HG02763 (cell line): Measurements from ENCODE around the gene PDE4D.
"Not testable (repeated sequence)": the region's sequence is repeated elsewhere in the genome, so short reads cannot be mapped to it uniquely, and the experiment has no call there.

Experiments
- ATAC-seq: cut with Tn5 transposase; IDR thresholded peaks from one replicate; pipeline ENCODE4 v1.9.1; 2021; ENCODE audit warnings: mild to moderate bottlenecking, moderate library complexity; ENCODE audit not compliant: unreplicated experiment

PDE4D gene

GRCh38 chr5:59748036-59748663 is 145.4 kb downstream of the PDE4D start:
- not testable (repeated sequence) for ATAC-seq

GRCh38 chr5:59746241-59746765 is 147.2 kb downstream of the PDE4D start:
- ATAC-seq = no peak

GRCh38 chr5:59745415-59745863 is 148.1 kb downstream of the PDE4D start:
- no peak for ATAC-seq

- no peak for ATAC-seq
Observed at GRCh38 chr5:59744531-59744992, 149.0 kb downstream of the PDE4D start.

- ATAC-seq = no peak
Observed at GRCh38 chr5:59741599-59741998, 151.9 kb downstream of the PDE4D start.

- ATAC-seq = no peak
Observed at GRCh38 chr5:59738024-59738423, 155.5 kb downstream of the PDE4D start.

GRCh38 chr5:59732806-59733205 is 160.7 kb downstream of the PDE4D start:
- no peak for ATAC-seq

- no peak for ATAC-seq
Observed at GRCh38 chr5:59732301-59732700, 161.2 kb downstream of the PDE4D start.

GRCh38 chr5:59731809-59732208 is 161.7 kb downstream of the PDE4D start:
- ATAC-seq = no peak

- ATAC-seq = no peak
Observed at GRCh38 chr5:59729820-59730219, 163.7 kb downstream of the PDE4D start.

GRCh38 chr5:59729357-59729756 is 164.2 kb downstream of the PDE4D start:
- ATAC-seq = no peak

GRCh38 chr5:59728356-59728755 is 165.2 kb downstream of the PDE4D start:
- no peak for ATAC-seq

GRCh38 chr5:59727186-59727585 is 166.3 kb downstream of the PDE4D start:
- no peak for ATAC-seq

GRCh38 chr5:59725392-59725767 is 168.1 kb downstream of the PDE4D start:
- ATAC-seq = no peak

- no peak for ATAC-seq
Observed at GRCh38 chr5:59724482-59725391, 168.8 kb downstream of the PDE4D start.

- no peak for ATAC-seq
Observed at GRCh38 chr5:59722874-59723273, 170.7 kb downstream of the PDE4D start.

GRCh38 chr5:59721741-59722140 is 171.8 kb downstream of the PDE4D start:
- no peak for ATAC-seq

- no peak for ATAC-seq
Observed at GRCh38 chr5:59720063-59720462, 173.5 kb downstream of the PDE4D start.

- ATAC-seq = no peak
Observed at GRCh38 chr5:59716966-59717500, 176.5 kb downstream of the PDE4D start.

- ATAC-seq = no peak
Observed at GRCh38 chr5:59716029-59716428, 177.5 kb downstream of the PDE4D start.

- no peak for ATAC-seq
Observed at GRCh38 chr5:59715228-59715627, 178.3 kb downstream of the PDE4D start.

GRCh38 chr5:59713498-59713844 is 180.1 kb downstream of the PDE4D start:
- no peak for ATAC-seq
